Measurements from ENCODE around the gene ATP8A1. TPM values are rescaled to one million over a fixed set of nuclear protein-coding genes. Genes with fewer than 3 reads are reported as not detected.
A peak's percentile ranks its signal among the peaks of the same experiment; 100 is the strongest.

ATP8A1 gene
- total RNA-seq, 1 donor from 2014 or later, result 2.4 TPM

DNA sequence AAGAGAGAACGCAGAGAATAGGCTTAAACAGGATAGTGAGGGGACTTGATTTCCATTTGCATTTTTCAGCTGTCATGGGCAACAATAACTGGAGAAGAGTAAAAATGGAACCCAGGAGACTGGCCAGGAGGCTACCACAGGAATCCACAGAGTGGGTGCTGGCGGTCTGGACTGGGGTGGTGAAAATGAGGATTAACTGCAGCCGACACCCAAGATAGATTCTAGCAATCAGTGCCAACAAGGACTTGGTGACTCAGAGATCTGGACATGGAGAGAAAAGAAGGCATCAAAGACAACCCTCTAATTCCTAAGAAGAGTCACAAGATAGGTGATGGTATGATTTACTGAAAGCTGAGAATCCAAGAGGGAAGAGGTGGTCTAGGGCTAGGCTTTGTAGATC is 102.8 kb downstream of the ATP8A1 start:
- H3K27me3 Mint-ChIP-seq (ENCODE audit: unreplicated experiment), result no peaks in the 10 kb centered on the region
- H3K4me1 Mint-ChIP-seq (ENCODE audit: unreplicated experiment), result peaks cover 17% of the 10 kb centered on the region
- H3K27ac Mint-ChIP-seq (ENCODE audit: unreplicated experiment), result no peak overlapping the region
- H3K4me3 Mint-ChIP-seq (ENCODE audit: unreplicated experiment), result no peak overlapping the region
- TF ChIP-seq, protein P1, sequence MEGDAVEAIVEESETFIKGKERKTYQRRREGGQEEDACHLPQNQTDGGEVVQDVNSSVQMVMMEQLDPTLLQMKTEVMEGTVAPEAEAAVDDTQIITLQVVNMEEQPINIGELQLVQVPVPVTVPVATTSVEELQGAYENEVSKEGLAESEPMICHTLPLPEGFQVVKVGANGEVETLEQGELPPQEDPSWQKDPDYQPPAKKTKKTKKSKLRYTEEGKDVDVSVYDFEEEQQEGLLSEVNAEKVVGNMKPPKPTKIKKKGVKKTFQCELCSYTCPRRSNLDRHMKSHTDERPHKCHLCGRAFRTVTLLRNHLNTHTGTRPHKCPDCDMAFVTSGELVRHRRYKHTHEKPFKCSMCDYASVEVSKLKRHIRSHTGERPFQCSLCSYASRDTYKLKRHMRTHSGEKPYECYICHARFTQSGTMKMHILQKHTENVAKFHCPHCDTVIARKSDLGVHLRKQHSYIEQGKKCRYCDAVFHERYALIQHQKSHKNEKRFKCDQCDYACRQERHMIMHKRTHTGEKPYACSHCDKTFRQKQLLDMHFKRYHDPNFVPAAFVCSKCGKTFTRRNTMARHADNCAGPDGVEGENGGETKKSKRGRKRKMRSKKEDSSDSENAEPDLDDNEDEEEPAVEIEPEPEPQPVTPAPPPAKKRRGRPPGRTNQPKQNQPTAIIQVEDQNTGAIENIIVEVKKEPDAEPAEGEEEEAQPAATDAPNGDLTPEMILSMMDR (IDR thresholded peaks at IDR 0.05), result no peak
- no peaks in the 10 kb centered on the region for H3K9me3 Mint-ChIP-seq (ENCODE audit: unreplicated experiment)
- no peaks in the 10 kb centered on the region for H3K36me3 Mint-ChIP-seq (ENCODE audit: unreplicated experiment)
- DNase-seq (ENCODE audit: extremely low spot score, unreplicated experiment), result no peak

DNA sequence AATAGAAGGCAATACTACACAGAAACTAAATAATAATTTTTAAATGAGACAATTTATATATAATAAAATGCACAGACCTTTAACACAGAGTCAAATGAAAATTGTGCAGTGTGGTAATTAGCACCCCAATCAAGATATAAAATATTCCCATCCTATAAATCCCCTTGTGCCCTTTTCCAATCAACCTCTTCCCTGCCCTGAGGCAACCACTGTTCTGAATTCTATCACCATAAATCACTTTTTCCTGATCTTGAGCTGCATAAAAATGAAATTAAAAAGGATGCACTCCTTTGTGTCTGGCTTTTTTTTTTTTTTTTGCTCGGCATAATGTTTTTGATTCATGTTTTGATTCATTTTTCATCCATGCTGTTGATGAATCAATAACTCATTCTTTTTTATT is 107.0 kb downstream of the ATP8A1 start:
- Mint-ChIP-seq H3K9me3 (ENCODE audit: unreplicated experiment) (no peaks in the 10 kb centered on the region), H3K4me1 (ENCODE audit: unreplicated experiment) (peaks cover 11% of the 10 kb centered on the region), H3K27ac (ENCODE audit: unreplicated experiment) (no peak overlapping the region), H3K36me3 (ENCODE audit: unreplicated experiment) (no peaks in the 10 kb centered on the region), H3K4me3 (ENCODE audit: unreplicated experiment) (no peak overlapping the region), H3K27me3 (ENCODE audit: unreplicated experiment) (no peaks in the 10 kb centered on the region)
- no peak for DNase-seq (ENCODE audit: extremely low spot score, unreplicated experiment)
- TF ChIP-seq, protein P1 (IDR thresholded peaks at IDR 0.05), result no peak

DNA sequence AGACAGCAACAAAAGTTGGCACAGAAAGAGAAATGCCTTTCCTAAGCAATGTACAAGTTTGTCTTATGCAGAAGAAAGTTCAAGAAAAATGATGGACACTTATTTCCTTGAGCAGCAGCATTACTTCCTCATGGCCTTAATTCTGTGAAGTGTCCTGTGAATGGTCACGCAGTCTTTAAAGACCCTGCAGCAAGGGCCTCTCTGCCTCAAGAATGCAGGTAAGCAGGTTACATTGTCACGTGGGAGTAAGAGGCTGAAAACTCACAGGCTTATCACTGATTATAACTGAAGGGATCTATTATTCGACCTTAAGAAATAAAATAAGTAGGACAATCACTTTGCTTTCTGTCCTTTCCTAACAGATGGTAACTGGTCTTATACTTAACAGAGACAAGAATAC is 109.1 kb downstream of the ATP8A1 start:
- H3K9me3 Mint-ChIP-seq (ENCODE audit: unreplicated experiment), result peaks cover 2% of the 10 kb centered on the region
- H3K36me3 Mint-ChIP-seq (ENCODE audit: unreplicated experiment), result no peaks in the 10 kb centered on the region
- no peak for DNase-seq (ENCODE audit: extremely low spot score, unreplicated experiment)
- peaks cover 10% of the 10 kb centered on the region for H3K4me1 Mint-ChIP-seq (ENCODE audit: unreplicated experiment)
- TF ChIP-seq, protein P1 (IDR thresholded peaks at IDR 0.05), result no peak
- H3K27me3 Mint-ChIP-seq (ENCODE audit: unreplicated experiment), result no peaks in the 10 kb centered on the region
- no peak overlapping the region for H3K4me3 Mint-ChIP-seq (ENCODE audit: unreplicated experiment)
- H3K27ac Mint-ChIP-seq (ENCODE audit: unreplicated experiment), result no peak overlapping the region

DNA sequence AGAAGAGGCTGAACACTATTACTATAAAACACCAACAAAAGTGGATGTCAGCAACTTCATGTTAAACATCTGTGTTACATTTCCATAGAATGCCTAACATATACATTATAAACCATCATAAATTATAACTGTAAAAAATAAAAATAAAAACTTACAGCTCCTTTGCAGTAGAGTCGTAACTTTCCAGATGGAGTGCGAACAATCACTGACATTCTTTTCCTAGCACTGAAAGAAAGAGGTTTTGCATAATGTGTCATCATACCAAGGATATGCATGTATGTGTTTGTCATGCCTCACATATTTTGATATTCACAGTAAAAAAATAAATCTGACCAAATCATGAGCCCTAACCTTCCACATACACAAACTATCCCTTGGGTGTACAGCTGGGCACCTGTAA is 113.1 kb downstream of the ATP8A1 start:
- Mint-ChIP-seq H3K36me3 (ENCODE audit: unreplicated experiment) (no peaks in the 10 kb centered on the region), H3K27ac (ENCODE audit: unreplicated experiment) (peak overlapping the region; percentile 62), H3K27me3 (ENCODE audit: unreplicated experiment) (no peaks in the 10 kb centered on the region), H3K4me1 (ENCODE audit: unreplicated experiment) (peaks cover 30% of the 10 kb centered on the region), H3K4me3 (ENCODE audit: unreplicated experiment) (no peak overlapping the region), H3K9me3 (ENCODE audit: unreplicated experiment) (peaks cover 13% of the 10 kb centered on the region)
- no peak for DNase-seq (ENCODE audit: extremely low spot score, unreplicated experiment)
- TF ChIP-seq, protein P1 (IDR thresholded peaks at IDR 0.05), result peak; percentile 14

DNA sequence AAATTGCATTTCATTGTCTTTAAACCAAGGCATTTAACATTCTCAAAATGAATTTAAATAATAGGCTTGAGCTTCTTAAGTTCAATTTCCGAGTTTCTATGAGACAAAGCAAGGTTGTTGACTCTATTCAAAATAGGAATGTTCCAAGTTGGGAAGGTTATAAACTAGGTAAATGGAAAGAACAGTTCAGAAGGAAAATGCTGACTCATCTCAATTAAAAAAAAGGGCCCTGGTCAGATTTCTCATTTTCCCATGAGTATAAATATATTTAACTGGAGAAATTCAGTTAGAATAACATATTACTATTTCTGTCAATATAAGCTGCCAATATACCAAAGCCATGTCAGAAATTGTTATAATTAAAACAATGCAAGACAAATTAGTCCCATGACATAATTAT is 113.8 kb downstream of the ATP8A1 start:
- Mint-ChIP-seq H3K4me1 (ENCODE audit: unreplicated experiment) (peaks cover 32% of the 10 kb centered on the region), H3K27me3 (ENCODE audit: unreplicated experiment) (no peaks in the 10 kb centered on the region), H3K4me3 (ENCODE audit: unreplicated experiment) (no peak overlapping the region), H3K36me3 (ENCODE audit: unreplicated experiment) (no peaks in the 10 kb centered on the region), H3K9me3 (ENCODE audit: unreplicated experiment) (peaks cover 19% of the 10 kb centered on the region), H3K27ac (ENCODE audit: unreplicated experiment) (peak overlapping the region; percentile 11)
- no peak for DNase-seq (ENCODE audit: extremely low spot score, unreplicated experiment)
- TF ChIP-seq, protein P1 (IDR thresholded peaks at IDR 0.05), result no peak

All from osteocyte (in vitro differentiated cells).